Ovary (tissue), 9 donors: ENCODE results near the gene VWA3B. TPM values are rescaled to one million over a fixed set of nuclear protein-coding genes. Genes with fewer than 3 reads are reported as not detected.

Experiments
- DNase-seq, 5 donors: peaks; one replicate each; pipeline ENCODE4 v3.0.0-alpha.2; 2019 to 2020
- H3K27ac ChIP-seq, 2 donors: fragments of 200-600 bp; one replicate each; pipeline versions ENCODE4 v1.5.1 to v1.8.0; 2019 to 2022
- H3K27me3 ChIP-seq: fragments of 200-600 bp; one replicate; pipeline ENCODE4 v1.8.0; 2022
- H3K36me3 ChIP-seq: fragments of 200-600 bp; sonication (generic); one replicate; pipeline ENCODE4 v1.5.1; 2019
- H3K4me1 ChIP-seq: one replicate; pipeline ENCODE4 v1.8.1; 2013; ENCODE audit warnings: mild to moderate bottlenecking, moderate library complexity; ENCODE audit not compliant: insufficient read depth
- H3K4me3 ChIP-seq: fragments of 200-600 bp; sonication (generic); one replicate; pipeline ENCODE4 v1.5.1; 2017
- H3K9me3 ChIP-seq, 2 donors: fragments of 200-600 bp in 1 of 2; sonication (generic) in 1 of 2; one replicate each; pipeline versions ENCODE4 v1.5.1 to v1.8.1; 2013 to 2019; ENCODE audit warnings: mild to moderate bottlenecking in 1 of 2, moderate library complexity in 1 of 2
- EP300 ChIP-seq: sonication (generic); formaldehyde crosslinking; IDR thresholded peaks from one replicate; pipeline ENCODE4 v1.6.1; 2017; ENCODE audit warnings: antibody characterized with exemption
- POLR2A ChIP-seq: fragments of 450-650 bp; IDR thresholded peaks from one replicate; pipeline ENCODE4 v1.6.1; 2017; ENCODE audit warnings: antibody characterized with exemption, mild to moderate bottlenecking, moderate library complexity
- WGBS, 3 donors: extraction: QIAGEN DNeasy Blood & Tissue Kit in 1 of 3; methylation state at CpG; one replicate each; pipeline versions ENCODE4 v1.1.5 to v1.1.7; 2013 to 2017; 5-methylcytosine and 5-hydroxymethylcytosine counted together
- intact Hi-C, 4 donors: fragments of 100-400 bp; cut with DNase I; formaldehyde crosslinking; loops; one replicate each; pipeline versions ENCODE4 v1.11.0 to v1.15.1; 2022 to 2023
- polyA plus RNA-seq, 2 donors: library from polyadenylated mRNA; stranded (reverse); fragments of 200-250 nt in 1 of 2; fragments of 350-450 nt in 1 of 2; fragmentation: Illumina TruSeq in 1 of 2; extraction: RNeasy Lipid Tissue Mini Kit (QIAGEN cat#74804) in 1 of 2; gene quantifications; one replicate each; pipeline ENCODE4 v1.2.3, GENCODE V29; 2013 to 2014
- total RNA-seq, 7 donors: library from RNA; depleted of rRNA in 2 of 7; stranded (reverse); fragments of >200 nt in 2 of 7; fragmentation: NEBNext Ultra II Directional in 3 of 7; extraction: Animal tissue kit (Norgen Biotek cat#: 25700) in 3 of 7; gene quantifications; one replicate each; pipeline versions ENCODE4 v1.1.0 to v1.2.4, GENCODE V29; 2016 to 2023
- TF ChIP-seq, protein P1 (sequence below), 3 donors: fragments of 450-650 bp in 2 of 3; fragments of 200-600 bp in 1 of 3; IDR thresholded peaks; one replicate each; pipeline versions ENCODE4 v1.5.1 to v1.8.0; 2016 to 2022; ENCODE audit warnings: antibody characterized with exemption in 3 of 3, mild to moderate bottlenecking in 1 of 3
- donor health status: DM: no; HTN: no; CAD: no; lungs with moderate emphysema.
- donor health status: DM: no; HTN: no; CAD: no.
- donor health status: Bipolar disorder and iron deficiency.
- donor health status: DM: yes; HTN: yes; CAD: no.
- donor health status: DM: no; HTN: no; CAD: no.
- donor health status: DM: yes; HTN: yes; CAD: no.

The VWA3B gene
- total and polyA plus RNA-seq, 9 donors = 0.56 to 15.7 (median 1.1) TPM

DNA sequence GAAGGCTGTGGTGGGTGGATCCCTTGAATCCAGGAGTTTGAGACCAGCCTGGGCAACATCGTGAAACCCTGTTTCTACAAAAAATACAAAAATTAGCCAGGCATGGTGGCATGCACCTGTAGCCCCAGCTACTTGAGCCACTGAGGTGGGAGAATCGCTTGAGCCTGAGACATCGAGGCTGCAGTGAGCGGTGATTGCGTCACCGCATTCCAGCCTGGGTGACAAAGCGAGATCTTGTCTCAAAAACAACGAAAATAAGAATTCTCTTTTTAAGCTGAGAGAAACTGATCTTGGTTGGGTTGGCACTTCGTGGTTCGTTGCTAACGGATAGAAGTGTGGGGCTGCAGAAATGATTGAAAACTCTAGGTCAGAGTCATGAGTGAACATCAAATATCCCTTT is 150.0 kb downstream of the VWA3B start:
- 94 to 96% (median 94%) methylated on average over 11 of the region's 11 CpGs for WGBS, 3 donors

DNA sequence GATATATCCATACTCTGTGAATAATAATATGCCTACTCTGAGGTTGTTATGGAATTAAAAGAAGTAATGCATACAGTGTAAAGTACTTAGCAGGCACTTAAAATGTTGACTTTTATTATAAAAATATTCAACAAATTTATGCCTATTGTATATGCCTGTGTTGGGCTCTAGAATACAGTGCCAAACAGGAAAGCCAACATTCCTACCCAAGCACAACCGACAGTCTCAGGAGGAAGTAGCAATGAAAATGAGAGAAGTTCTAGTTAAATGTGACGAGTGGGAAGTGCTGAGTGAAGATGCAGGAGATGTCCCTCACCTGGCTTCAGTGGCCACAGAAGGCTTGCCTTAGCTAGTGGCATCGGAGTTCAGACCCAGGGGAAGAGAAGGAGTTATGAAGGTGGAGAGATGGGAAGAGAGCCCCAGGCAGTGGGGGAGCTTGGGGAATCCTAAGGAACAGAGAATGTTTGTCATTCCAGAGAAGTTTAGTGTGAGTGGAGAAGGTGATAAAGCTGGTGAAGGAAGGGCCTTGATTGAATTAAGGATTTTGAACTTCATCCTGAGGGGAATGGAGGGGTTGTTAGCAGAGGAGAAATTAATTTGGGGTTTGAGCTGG is 153.9 kb downstream of the VWA3B start:
- Histone ChIP-seq H3K36me3 (no peaks in the 10 kb centered on the region), H3K9me3 (no peaks in the 10 kb centered on the region), H3K4me1 (no peaks in the 10 kb centered on the region), H3K4me3 (no peak overlapping the region), H3K27ac (no peak overlapping the region), H3K27me3 (no peaks in the 10 kb centered on the region)
- intact Hi-C loops = no loop called here
- DNase-seq = no peak
- 75 to 81% (median 77%) methylated on average over 3 of the region's 3 CpGs for WGBS, 3 donors
- TF ChIP-seq EP300 = no peak
- TF ChIP-seq POLR2A = no peak
- TF ChIP-seq, protein P1, sequence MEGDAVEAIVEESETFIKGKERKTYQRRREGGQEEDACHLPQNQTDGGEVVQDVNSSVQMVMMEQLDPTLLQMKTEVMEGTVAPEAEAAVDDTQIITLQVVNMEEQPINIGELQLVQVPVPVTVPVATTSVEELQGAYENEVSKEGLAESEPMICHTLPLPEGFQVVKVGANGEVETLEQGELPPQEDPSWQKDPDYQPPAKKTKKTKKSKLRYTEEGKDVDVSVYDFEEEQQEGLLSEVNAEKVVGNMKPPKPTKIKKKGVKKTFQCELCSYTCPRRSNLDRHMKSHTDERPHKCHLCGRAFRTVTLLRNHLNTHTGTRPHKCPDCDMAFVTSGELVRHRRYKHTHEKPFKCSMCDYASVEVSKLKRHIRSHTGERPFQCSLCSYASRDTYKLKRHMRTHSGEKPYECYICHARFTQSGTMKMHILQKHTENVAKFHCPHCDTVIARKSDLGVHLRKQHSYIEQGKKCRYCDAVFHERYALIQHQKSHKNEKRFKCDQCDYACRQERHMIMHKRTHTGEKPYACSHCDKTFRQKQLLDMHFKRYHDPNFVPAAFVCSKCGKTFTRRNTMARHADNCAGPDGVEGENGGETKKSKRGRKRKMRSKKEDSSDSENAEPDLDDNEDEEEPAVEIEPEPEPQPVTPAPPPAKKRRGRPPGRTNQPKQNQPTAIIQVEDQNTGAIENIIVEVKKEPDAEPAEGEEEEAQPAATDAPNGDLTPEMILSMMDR (IDR thresholded peaks at IDR 0.05) = no peak

More for the DNA sequence above, 150.0 kb downstream of the VWA3B start:
- peaks cover 2% of the 10 kb centered on the region for H3K4me1 ChIP-seq
- H3K27ac ChIP-seq = no peak overlapping the region
- H3K36me3 ChIP-seq = no peaks in the 10 kb centered on the region
- no peak overlapping the region for H3K4me3 ChIP-seq
- H3K9me3 ChIP-seq = no peaks in the 10 kb centered on the region
- TF ChIP-seq EP300 = no peak
- TF ChIP-seq, protein P1 (IDR thresholded peaks at IDR 0.05) = no peak
- TF ChIP-seq POLR2A = no peak
- DNase-seq = no peak
- intact Hi-C loops = no loop called here
- no peaks in the 10 kb centered on the region for H3K27me3 ChIP-seq

DNA sequence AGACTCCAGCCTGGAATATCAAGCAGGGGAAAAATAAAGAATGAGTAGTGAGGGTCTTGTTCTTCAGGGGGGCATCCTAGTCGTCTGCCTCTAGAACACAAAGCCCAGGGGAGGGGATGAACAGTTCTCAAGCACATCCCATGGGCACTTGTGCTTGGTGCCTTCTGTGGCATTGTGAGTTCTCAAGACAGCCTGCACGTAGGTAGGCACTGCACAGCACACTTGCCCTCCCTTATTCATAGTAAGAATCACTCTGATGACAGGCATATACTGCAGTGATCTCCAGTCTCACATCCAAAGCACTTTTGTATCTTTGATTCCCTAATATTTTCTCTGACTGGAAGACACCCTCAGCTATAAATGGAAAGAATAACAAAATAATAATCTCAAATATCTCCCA is 154.6 kb downstream of the VWA3B start:
- 76 to 82% (median 79%) methylated on average over 2 of the region's 2 CpGs for WGBS, 3 donors
- DNase-seq = no peak
- intact Hi-C loops = no loop called here
- no peaks in the 10 kb centered on the region for H3K27me3 ChIP-seq
- no peak overlapping the region for H3K27ac ChIP-seq
- H3K36me3 ChIP-seq = no peaks in the 10 kb centered on the region
- TF ChIP-seq EP300 (no peak), POLR2A (no peak)
- TF ChIP-seq, protein P1 (IDR thresholded peaks at IDR 0.05) = no peak
- H3K4me1 ChIP-seq = no peaks in the 10 kb centered on the region
- H3K4me3 ChIP-seq = no peak overlapping the region
- H3K9me3 ChIP-seq = no peaks in the 10 kb centered on the region

DNA sequence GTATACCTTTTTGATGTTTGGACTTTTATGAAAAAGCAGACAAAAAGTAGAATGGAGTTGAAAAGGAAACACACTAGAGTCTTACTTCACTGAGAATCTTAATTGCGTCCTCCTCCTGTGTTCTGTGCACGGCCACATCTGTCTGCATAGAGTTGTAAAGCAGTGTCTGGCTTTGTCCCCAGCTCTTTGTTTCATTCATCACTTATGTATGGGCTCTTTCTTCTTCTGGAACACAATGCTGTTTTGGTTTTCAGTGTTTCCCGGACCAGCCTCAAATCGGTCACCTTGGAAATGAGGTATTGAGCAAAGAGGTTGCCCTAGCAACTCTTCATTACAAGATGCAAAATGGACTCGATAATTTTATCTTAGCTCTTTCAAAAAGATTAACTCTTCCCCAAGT is 155.0 kb downstream of the VWA3B start:
- Histone ChIP-seq H3K4me3 (no peak overlapping the region), H3K4me1 (no peaks in the 10 kb centered on the region), H3K27me3 (no peaks in the 10 kb centered on the region), H3K9me3 (no peaks in the 10 kb centered on the region), H3K36me3 (no peaks in the 10 kb centered on the region), H3K27ac (no peak overlapping the region)
- 84 to 87% (median 84%) methylated on average over 5 of the region's 5 CpGs for WGBS, 3 donors
- TF ChIP-seq EP300 = no peak
- TF ChIP-seq POLR2A = no peak
- TF ChIP-seq, protein P1 (IDR thresholded peaks at IDR 0.05) = no peak
- no peak for DNase-seq
- intact Hi-C loops = no loop called here
